Mucosa of stomach (tissue), 1 donor: ENCODE results near the gene KANTR.
"Not testable (repeated sequence)": the region's sequence is repeated elsewhere in the genome, so short reads cannot be mapped to it uniquely, and the experiment has no call there.

Experiments used
- H3K27me3 ChIP-seq: one replicate; pipeline ENCODE4 v1.7.0; 2013; ENCODE audit warnings: mild to moderate bottlenecking, low read length; ENCODE audit not compliant: control insufficient read depth, insufficient read depth
- H3K36me3 ChIP-seq: one replicate; pipeline ENCODE4 v1.7.0; 2013; ENCODE audit warnings: low read length; ENCODE audit not compliant: control insufficient read depth, insufficient read depth
- H3K4me1 ChIP-seq: one replicate; pipeline ENCODE4 v1.7.0; 2013; ENCODE audit warnings: mild to moderate bottlenecking, low read length; ENCODE audit not compliant: control insufficient read depth, insufficient read depth
- H3K4me3 ChIP-seq: one replicate; pipeline ENCODE4 v1.7.0; 2013; ENCODE audit warnings: low read length
- H3K9ac ChIP-seq: one replicate; pipeline ENCODE4 v1.7.0; 2013; ENCODE audit warnings: mild to moderate bottlenecking, low read length, moderate library complexity
- H3K9me3 ChIP-seq: one replicate; pipeline ENCODE4 v1.7.0; 2013; ENCODE audit warnings: mild to moderate bottlenecking, low read length, moderate library complexity; ENCODE audit not compliant: control insufficient read depth
- donor health status: Pancreatic carcinoma.

The KANTR gene

GRCh38 chrX:53160297-53160983, 66.5 kb downstream of the KANTR start:
- no peaks in the 10 kb centered on the region for H3K36me3 ChIP-seq
- H3K4me3 ChIP-seq: no peak overlapping the region
- no peaks in the 10 kb centered on the region for H3K27me3 ChIP-seq
- no peaks in the 10 kb centered on the region for H3K9me3 ChIP-seq
- no peak overlapping the region for H3K9ac ChIP-seq
- no peaks in the 10 kb centered on the region for H3K4me1 ChIP-seq

- Histone ChIP-seq H3K27me3 (no peaks in the 10 kb centered on the region), H3K4me3 (no peak overlapping the region), H3K4me1 (no peaks in the 10 kb centered on the region), H3K9me3 (no peaks in the 10 kb centered on the region), H3K9ac (no peak overlapping the region), H3K36me3 (no peaks in the 10 kb centered on the region)
These were observed 69.5 kb downstream of the KANTR start for GRCh38 chrX:53163436-53163835.

GRCh38 chrX:53164566-53164965, 70.6 kb downstream of the KANTR start:
- H3K4me1 ChIP-seq, H3K4me3 ChIP-seq, H3K27me3 ChIP-seq, H3K9me3 ChIP-seq, H3K36me3 ChIP-seq, H3K9ac ChIP-seq: not testable (repeated sequence)

GRCh38 chrX:53166103-53166502, 72.2 kb downstream of the KANTR start:
- H3K27me3 ChIP-seq: no peaks in the 10 kb centered on the region
- H3K9me3 ChIP-seq: no peaks in the 10 kb centered on the region
- no peak overlapping the region for H3K4me3 ChIP-seq
- H3K36me3 ChIP-seq: no peaks in the 10 kb centered on the region
- no peaks in the 10 kb centered on the region for H3K4me1 ChIP-seq
- H3K9ac ChIP-seq: no peak overlapping the region

- no peaks in the 10 kb centered on the region for H3K4me1 ChIP-seq
- H3K36me3 ChIP-seq: no peaks in the 10 kb centered on the region
- no peaks in the 10 kb centered on the region for H3K9me3 ChIP-seq
- no peaks in the 10 kb centered on the region for H3K27me3 ChIP-seq
- H3K9ac ChIP-seq: no peak overlapping the region
- no peak overlapping the region for H3K4me3 ChIP-seq
These were observed 77.4 kb downstream of the KANTR start for GRCh38 chrX:53171356-53171755.
